ENCODE results near the gene FXYD6.

The FXYD6 gene

DNA sequence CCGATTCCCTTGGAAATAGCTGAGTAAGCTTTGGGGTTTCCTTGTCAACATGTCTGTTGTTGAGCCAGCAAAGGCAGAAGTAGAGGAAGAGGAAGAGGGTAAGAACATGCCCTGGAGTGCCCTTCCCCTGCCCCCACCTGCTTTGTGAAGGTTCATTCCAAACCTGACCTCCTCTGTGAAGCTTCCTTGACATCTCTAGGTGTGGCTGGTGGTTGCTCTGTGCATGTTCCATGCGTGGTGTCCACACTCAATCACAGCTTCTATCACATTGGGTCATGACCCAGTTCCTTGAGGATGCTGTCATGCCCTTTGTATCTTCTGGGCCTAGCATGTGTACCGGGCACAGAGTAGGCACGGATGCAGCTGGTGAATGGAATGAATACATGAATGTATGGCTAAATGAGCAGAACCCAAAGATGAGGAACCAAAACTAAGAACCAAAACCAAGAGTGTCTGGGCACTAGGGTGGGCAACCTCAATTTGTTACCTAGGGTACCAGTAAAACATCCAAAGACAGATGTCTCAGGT is 23.7 kb upstream of the FXYD6 start:
- H3K27me3 ChIP-seq (ENCODE audit: insufficient read depth, low read depth): no peaks in the 10 kb centered on the region
- no peak overlapping the region for H3K9ac ChIP-seq
- H3K4me1 ChIP-seq (ENCODE audit: low read depth, poor library complexity, severe bottlenecking): no peaks in the 10 kb centered on the region
- H4K20me1 ChIP-seq (ENCODE audit: insufficient read depth): no peaks in the 10 kb centered on the region
- no peaks in the 10 kb centered on the region for H3K36me3 ChIP-seq (ENCODE audit: insufficient read depth)
- H3K4me2 ChIP-seq: no peak overlapping the region
- H3K4me3 ChIP-seq (IDR thresholded peaks at IDR 0.05; ENCODE audit: insufficient read depth, low read depth, low read length): no peak overlapping the region
- TF ChIP-seq, protein P1, sequence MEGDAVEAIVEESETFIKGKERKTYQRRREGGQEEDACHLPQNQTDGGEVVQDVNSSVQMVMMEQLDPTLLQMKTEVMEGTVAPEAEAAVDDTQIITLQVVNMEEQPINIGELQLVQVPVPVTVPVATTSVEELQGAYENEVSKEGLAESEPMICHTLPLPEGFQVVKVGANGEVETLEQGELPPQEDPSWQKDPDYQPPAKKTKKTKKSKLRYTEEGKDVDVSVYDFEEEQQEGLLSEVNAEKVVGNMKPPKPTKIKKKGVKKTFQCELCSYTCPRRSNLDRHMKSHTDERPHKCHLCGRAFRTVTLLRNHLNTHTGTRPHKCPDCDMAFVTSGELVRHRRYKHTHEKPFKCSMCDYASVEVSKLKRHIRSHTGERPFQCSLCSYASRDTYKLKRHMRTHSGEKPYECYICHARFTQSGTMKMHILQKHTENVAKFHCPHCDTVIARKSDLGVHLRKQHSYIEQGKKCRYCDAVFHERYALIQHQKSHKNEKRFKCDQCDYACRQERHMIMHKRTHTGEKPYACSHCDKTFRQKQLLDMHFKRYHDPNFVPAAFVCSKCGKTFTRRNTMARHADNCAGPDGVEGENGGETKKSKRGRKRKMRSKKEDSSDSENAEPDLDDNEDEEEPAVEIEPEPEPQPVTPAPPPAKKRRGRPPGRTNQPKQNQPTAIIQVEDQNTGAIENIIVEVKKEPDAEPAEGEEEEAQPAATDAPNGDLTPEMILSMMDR (conservative IDR thresholded peaks at IDR 0.05; ENCODE audit: low read depth, low read length): no peak
- H3K79me2 ChIP-seq (ENCODE audit: insufficient read depth, low read depth): no peaks in the 10 kb centered on the region
- H2AFZ ChIP-seq (ENCODE audit: low read depth): no peak overlapping the region
- H3K27ac ChIP-seq: no peak overlapping the region

DNA sequence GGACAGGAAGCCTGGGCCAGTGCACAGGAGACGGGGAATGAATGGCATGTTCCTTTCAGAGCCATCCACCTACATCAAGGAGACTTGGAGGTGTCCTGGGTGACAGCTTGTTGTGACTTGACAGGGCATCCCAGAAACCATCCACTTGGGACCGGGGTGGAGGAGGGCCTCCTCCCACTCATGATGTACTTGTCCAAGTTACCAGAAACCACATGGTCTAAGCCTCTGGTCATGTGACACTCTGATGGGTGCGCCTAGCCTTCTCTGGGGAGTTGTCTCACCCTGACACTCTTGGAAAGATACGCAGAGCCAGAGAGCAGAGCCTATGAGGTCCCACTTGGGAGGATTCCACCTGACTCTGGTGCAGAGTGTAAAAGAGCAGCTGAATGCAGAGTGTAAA is 21.6 kb upstream of the FXYD6 start:
- no peak overlapping the region for H2AFZ ChIP-seq (ENCODE audit: low read depth)
- no peaks in the 10 kb centered on the region for H3K27me3 ChIP-seq (ENCODE audit: insufficient read depth, low read depth)
- TF ChIP-seq, protein P1 (conservative IDR thresholded peaks at IDR 0.05; ENCODE audit: low read depth, low read length): no peak

DNA sequence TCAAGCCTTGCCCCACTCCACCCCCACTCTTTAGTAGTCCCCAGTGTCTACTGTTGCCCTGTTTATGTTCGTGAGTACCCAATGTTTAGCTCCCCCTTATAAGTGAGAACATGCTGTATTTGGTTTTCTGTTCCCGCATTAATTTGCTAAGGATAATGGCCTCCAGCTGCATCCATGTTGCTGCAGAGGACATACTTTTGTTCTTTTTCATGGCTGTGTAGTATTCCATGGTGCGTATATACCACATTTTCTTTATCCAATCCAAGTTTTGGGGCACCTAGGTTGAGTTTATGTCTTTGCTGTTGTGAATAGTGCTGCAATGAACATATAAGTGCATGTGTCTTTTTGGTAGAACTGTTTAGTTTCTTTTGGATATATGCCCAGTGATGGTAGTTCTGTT is 16.2 kb upstream of the FXYD6 start:
- TF ChIP-seq, protein P1 (conservative IDR thresholded peaks at IDR 0.05; ENCODE audit: low read depth, low read length): no peak
- Histone ChIP-seq H3K9ac (no peak overlapping the region), H3K27me3 (ENCODE audit: insufficient read depth, low read depth) (no peaks in the 10 kb centered on the region), H3K4me1 (ENCODE audit: low read depth, poor library complexity, severe bottlenecking) (no peaks in the 10 kb centered on the region), H2AFZ (ENCODE audit: low read depth) (no peak overlapping the region), H3K79me2 (ENCODE audit: insufficient read depth, low read depth) (no peaks in the 10 kb centered on the region), H4K20me1 (ENCODE audit: insufficient read depth) (no peaks in the 10 kb centered on the region), H3K4me2 (no peak overlapping the region), H3K36me3 (ENCODE audit: insufficient read depth) (no peaks in the 10 kb centered on the region), H3K27ac (no peak overlapping the region), H3K4me3 (IDR thresholded peaks at IDR 0.05; ENCODE audit: insufficient read depth, low read depth, low read length) (no peak overlapping the region)

More for the DNA sequence above, 21.6 kb upstream of the FXYD6 start:
- Histone ChIP-seq H3K4me3 (IDR thresholded peaks at IDR 0.05; ENCODE audit: insufficient read depth, low read depth, low read length) (no peak overlapping the region), H3K36me3 (ENCODE audit: insufficient read depth) (no peaks in the 10 kb centered on the region), H3K9ac (no peak overlapping the region), H3K4me2 (no peak overlapping the region), H3K4me1 (ENCODE audit: low read depth, poor library complexity, severe bottlenecking) (no peaks in the 10 kb centered on the region), H3K27ac (no peak overlapping the region), H3K79me2 (ENCODE audit: insufficient read depth, low read depth) (no peaks in the 10 kb centered on the region), H4K20me1 (ENCODE audit: insufficient read depth) (no peaks in the 10 kb centered on the region)

DNA sequence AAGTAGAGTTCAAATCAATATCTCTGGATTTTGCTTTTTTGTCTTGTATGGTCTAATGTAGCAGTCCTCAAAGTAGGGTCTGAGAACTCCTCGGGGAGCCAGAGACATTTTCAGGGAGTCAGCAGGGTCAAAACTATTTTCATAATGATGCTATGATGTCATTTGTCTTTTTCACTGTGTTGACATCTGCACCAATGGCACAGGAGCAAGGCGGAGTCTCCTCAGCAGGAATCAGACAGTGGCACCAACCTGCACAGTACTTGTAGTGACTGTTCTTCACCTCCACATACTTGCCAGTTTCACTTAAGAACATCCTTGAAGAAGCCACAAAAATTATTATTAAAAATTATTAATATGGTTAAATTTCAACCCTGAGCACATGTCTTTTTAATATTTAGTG is 14.9 kb upstream of the FXYD6 start:
- TF ChIP-seq, protein P1 (conservative IDR thresholded peaks at IDR 0.05; ENCODE audit: low read depth, low read length): no peak
- H3K27me3 ChIP-seq (ENCODE audit: insufficient read depth, low read depth): no peaks in the 10 kb centered on the region
- H3K36me3 ChIP-seq (ENCODE audit: insufficient read depth): no peaks in the 10 kb centered on the region
- no peak overlapping the region for H3K4me2 ChIP-seq
- no peaks in the 10 kb centered on the region for H3K79me2 ChIP-seq (ENCODE audit: insufficient read depth, low read depth)
- no peak overlapping the region for H3K27ac ChIP-seq
- no peak overlapping the region for H2AFZ ChIP-seq (ENCODE audit: low read depth)
- H3K9ac ChIP-seq: no peak overlapping the region
- no peaks in the 10 kb centered on the region for H3K4me1 ChIP-seq (ENCODE audit: low read depth, poor library complexity, severe bottlenecking)
- H3K4me3 ChIP-seq (IDR thresholded peaks at IDR 0.05; ENCODE audit: insufficient read depth, low read depth, low read length): no peak overlapping the region
- H4K20me1 ChIP-seq (ENCODE audit: insufficient read depth): no peaks in the 10 kb centered on the region

Data from KMS-11 (cell line).